Hematopoietic multipotent progenitor cell treated with erythropoietin and hydrocortisone succinate and interleukin-3 and kit ligand, for 8 days (in vitro differentiated cells): Measurements from ENCODE around the gene HBA2.
"Not testable (repeated sequence)": the region's sequence is repeated elsewhere in the genome, so short reads cannot be mapped to it uniquely, and the experiment has no call there.

Experiments
- DNase-seq: peaks from one replicate; pipeline ENCODE4 v3.0.0-alpha.2; 2015

HBA2 gene

GRCh38 chr16:159136-159849 lies 13.4 kb upstream of the HBA2 start:
- DNase-seq = no peak

- DNase-seq = not testable (repeated sequence)
These were observed 12.4 kb upstream of the HBA2 start for GRCh38 chr16:160242-160641.

- DNase-seq = no peak
These were observed 11.9 kb upstream of the HBA2 start for GRCh38 chr16:160691-161190.

GRCh38 chr16:162271-162991 lies 10.2 kb upstream of the HBA2 start:
- DNase-seq = no peak

GRCh38 chr16:163139-163538 lies 9.5 kb upstream of the HBA2 start:
- DNase-seq = not testable (repeated sequence)

- DNase-seq = not testable (repeated sequence)
These were observed 9.0 kb upstream of the HBA2 start for GRCh38 chr16:163696-164095.

- DNase-seq = not testable (repeated sequence)
These were observed 8.4 kb upstream of the HBA2 start for GRCh38 chr16:164134-164823.

GRCh38 chr16:164827-165538 lies 7.7 kb upstream of the HBA2 start:
- DNase-seq = no peak

GRCh38 chr16:165539-166374 lies 6.9 kb upstream of the HBA2 start, which contains the start of gene HBM:
HBM (plus strand) TSS chr16:165978; CDS start chr16:165998, 20 bp downstream.
- peak; percentile 69 for DNase-seq

- DNase-seq = no peak
These were observed 6.1 kb upstream of the HBA2 start for GRCh38 chr16:166375-167121.

GRCh38 chr16:167122-167690 lies 5.5 kb upstream of the HBA2 start:
- no peak for DNase-seq

GRCh38 chr16:168424-168823 lies 4.3 kb upstream of the HBA2 start:
- DNase-seq = peak; percentile 58

GRCh38 chr16:169014-169413 lies 3.7 kb upstream of the HBA2 start:
- no peak for DNase-seq

- peak; percentile 59 for DNase-seq
These were observed 2.6 kb upstream of the HBA2 start for GRCh38 chr16:170088-170507.

- no peak for DNase-seq
These were observed 1.9 kb upstream of the HBA2 start for GRCh38 chr16:170788-171187.

- DNase-seq = not testable (repeated sequence)
These were observed 657 bp downstream of the HBA2 start for GRCh38 chr16:173211-173854.

GRCh38 chr16:173928-174769 lies 1.5 kb downstream of the HBA2 start:
- peak; percentile 87 for DNase-seq

- DNase-seq = peak; percentile 92
These were observed 2.6 kb downstream of the HBA2 start for GRCh38 chr16:175011-175949.
